Type B pancreatic cell (in vitro differentiated cells): Measurements from ENCODE around the gene CLEC2B. TPM values are rescaled to one million over a fixed set of nuclear protein-coding genes. Genes with fewer than 3 reads are reported as not detected.

Source experiments
- DNase-seq: peaks from one replicate; pipeline ENCODE4 v3.0.0; 2021; ENCODE audit warnings: mixed read lengths; ENCODE audit not compliant: unreplicated experiment; ENCODE audit errors: extremely low spot score
- H3K27ac Mint-ChIP-seq: 2 replicates; pipeline ENCODE4 v1.8.0; 2021; ENCODE audit warnings: mild to moderate bottlenecking, mixed read lengths
- H3K27me3 Mint-ChIP-seq: 2 replicates; pipeline ENCODE4 v1.8.0; 2021; ENCODE audit warnings: mixed read lengths
- H3K36me3 Mint-ChIP-seq: 2 replicates; pipeline ENCODE4 v1.8.0; 2021; ENCODE audit warnings: mixed read lengths
- H3K4me1 Mint-ChIP-seq: one replicate; pipeline ENCODE4 v1.8.0; 2021; ENCODE audit warnings: mixed read lengths; ENCODE audit not compliant: unreplicated experiment
- H3K4me3 Mint-ChIP-seq: 2 replicates; pipeline ENCODE4 v1.8.0; 2021; ENCODE audit warnings: mild to moderate bottlenecking, mixed read lengths
- H3K9me3 Mint-ChIP-seq: 2 replicates; pipeline ENCODE4 v1.8.0; 2021; ENCODE audit warnings: mixed read lengths
- CTCF ChIP-seq: fragments of 200-600 bp; sonication (generic); conservative IDR thresholded peaks from 2 replicates; pipeline ENCODE4 v1.5.0; 2021; ENCODE audit warnings: antibody characterized with exemption, mild to moderate bottlenecking
- total RNA-seq: library from RNA; stranded (reverse); gene quantifications from 2 replicates; pipeline ENCODE4 v1.2.1, GENCODE V29; 2021; ENCODE audit warnings: low replicate concordance

The CLEC2B gene
- total RNA-seq, 1 donor from 2014 or later, result not detected

GRCh38 chr12:9907769-9908168 is 38.6 kb upstream of the CLEC2B start:
- H3K36me3 Mint-ChIP-seq, result peaks cover 27% of the 10 kb centered on the region

GRCh38 chr12:9906873-9907272 is 37.7 kb upstream of the CLEC2B start:
- no peak overlapping the region for H3K27ac Mint-ChIP-seq
- no peak overlapping the region for H3K4me3 Mint-ChIP-seq
- peaks cover 28% of the 10 kb centered on the region for H3K36me3 Mint-ChIP-seq
- no peak for DNase-seq
- no peak for TF ChIP-seq CTCF
- H3K4me1 Mint-ChIP-seq, result no peaks in the 10 kb centered on the region
- H3K9me3 Mint-ChIP-seq, result peaks cover 29% of the 10 kb centered on the region
- H3K27me3 Mint-ChIP-seq, result no peaks in the 10 kb centered on the region

More at GRCh38 chr12:9907769-9908168, 38.6 kb upstream of the CLEC2B start:
- no peak overlapping the region for H3K4me3 Mint-ChIP-seq
- H3K27me3 Mint-ChIP-seq, result no peaks in the 10 kb centered on the region
- H3K9me3 Mint-ChIP-seq, result peaks cover 27% of the 10 kb centered on the region
- no peak for TF ChIP-seq CTCF
- no peak overlapping the region for H3K27ac Mint-ChIP-seq
- H3K4me1 Mint-ChIP-seq, result no peaks in the 10 kb centered on the region
- no peak for DNase-seq

- H3K4me1 Mint-ChIP-seq, result no peaks in the 10 kb centered on the region
- H3K9me3 Mint-ChIP-seq, result peaks cover 12% of the 10 kb centered on the region
- H3K27me3 Mint-ChIP-seq, result peaks cover 3% of the 10 kb centered on the region
- H3K27ac Mint-ChIP-seq, result no peak overlapping the region
- DNase-seq, result no peak
- H3K36me3 Mint-ChIP-seq, result peaks cover 11% of the 10 kb centered on the region
- no peak overlapping the region for H3K4me3 Mint-ChIP-seq
- TF ChIP-seq CTCF, result no peak
Observed at GRCh38 chr12:9902539-9903228, 33.5 kb upstream of the CLEC2B start.

- no peak for TF ChIP-seq CTCF
- Mint-ChIP-seq H3K27ac (no peak overlapping the region), H3K4me1 (no peaks in the 10 kb centered on the region), H3K4me3 (no peak overlapping the region), H3K27me3 (peaks cover 3% of the 10 kb centered on the region), H3K9me3 (peaks cover 8% of the 10 kb centered on the region), H3K36me3 (peaks cover 11% of the 10 kb centered on the region)
- DNase-seq, result no peak
Observed at GRCh38 chr12:9900930-9901329, 31.8 kb upstream of the CLEC2B start.

- Mint-ChIP-seq H3K27ac (no peak overlapping the region), H3K4me1 (no peaks in the 10 kb centered on the region), H3K4me3 (no peak overlapping the region), H3K27me3 (peaks cover 7% of the 10 kb centered on the region), H3K9me3 (peaks cover 8% of the 10 kb centered on the region), H3K36me3 (peaks cover 7% of the 10 kb centered on the region)
- no peak for TF ChIP-seq CTCF
- DNase-seq, result no peak
Observed at GRCh38 chr12:9899209-9899608, 30.1 kb upstream of the CLEC2B start.
